Measurements from ENCODE around the gene LSM4. TPM values are rescaled to one million over a fixed set of nuclear protein-coding genes. Genes with fewer than 3 reads are reported as not detected.

The LSM4 gene
- total RNA-seq, 2 experiments from 2014 or later = 40.2 to 47.4 TPM

DNA sequence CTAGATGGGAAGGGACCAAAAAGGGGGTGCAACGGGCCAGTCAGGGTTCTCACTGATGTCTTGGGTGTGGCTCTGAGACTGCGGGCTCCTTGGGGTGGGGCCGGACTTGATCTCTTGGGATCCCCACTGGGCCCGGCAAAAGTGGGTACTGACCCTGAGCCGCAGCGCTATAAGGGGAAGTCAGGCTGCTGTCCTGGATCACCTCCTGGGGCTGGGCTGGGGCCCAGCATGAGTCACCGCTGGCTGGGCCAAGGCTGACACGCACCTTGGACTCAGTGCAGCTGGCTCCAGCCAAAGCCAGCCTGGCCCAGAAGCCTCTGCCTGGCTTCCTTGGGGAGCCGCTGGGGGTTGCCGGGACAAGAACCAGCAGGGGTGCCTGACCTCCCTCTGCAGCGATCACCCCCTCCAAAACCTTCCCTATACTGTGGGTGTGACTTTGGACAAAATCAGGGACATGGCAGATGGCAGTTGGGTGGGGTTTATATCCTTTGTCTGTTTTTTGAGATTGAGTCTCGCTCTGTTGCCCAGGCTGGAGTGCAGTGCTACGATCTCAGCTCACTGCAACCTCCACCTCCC, 48.0 kb downstream of the LSM4 start:
- Histone ChIP-seq H3K4me3 (ENCODE audit: low read length) (no peak overlapping the region), H3K9me3 (ENCODE audit: control insufficient read depth in 1 of 2, insufficient read depth in 1 of 2, low read length in 2 of 2) (peaks cover 0 to 4% of the 10 kb centered on the region in 2 experiments), H3K4me1 (ENCODE audit: insufficient read depth, low read length) (peaks cover 66% of the 10 kb centered on the region), H3K27me3 (ENCODE audit: control insufficient read depth in 1 of 2, insufficient read depth in 2 of 2, low read length in 2 of 2) (no peaks in the 10 kb centered on the region), H3K27ac (ENCODE audit: low read depth in 1 of 2, low read length in 2 of 2) (no peak overlapping the region), H3K36me3 (ENCODE audit: insufficient read depth, low read length) (peaks cover 40% of the 10 kb centered on the region)
- DNase-seq (peak in 4 of 14 experiments; percentile 24 to 79 (median 56)), ATAC-seq (ENCODE audit: poor library complexity) (no peak)
- peaks cover 8% of the 10 kb centered on the region for H3K27me3 Mint-ChIP-seq
- H3K9me3 Mint-ChIP-seq = peaks cover 2% of the 10 kb centered on the region
- ChIA-PET CTCF (no interaction called here), POLR2A (interaction anchor here (0.5 to 2.0 kb wide), 7 partner anchors 18 to 144 kb away, joined by 3 to 6 read pairs (median 4); partner anchors contain the start of genes LSM4 and SSBP4)
- peak overlapping the region; percentile 73 for H3K4me3 Mint-ChIP-seq
- peaks cover 53% of the 10 kb centered on the region for H3K4me1 Mint-ChIP-seq (ENCODE audit: low read depth)
- intact Hi-C loops (cut with DNase I, micrococcal nuclease) = no loop called here
- TF ChIP-seq, protein P1, sequence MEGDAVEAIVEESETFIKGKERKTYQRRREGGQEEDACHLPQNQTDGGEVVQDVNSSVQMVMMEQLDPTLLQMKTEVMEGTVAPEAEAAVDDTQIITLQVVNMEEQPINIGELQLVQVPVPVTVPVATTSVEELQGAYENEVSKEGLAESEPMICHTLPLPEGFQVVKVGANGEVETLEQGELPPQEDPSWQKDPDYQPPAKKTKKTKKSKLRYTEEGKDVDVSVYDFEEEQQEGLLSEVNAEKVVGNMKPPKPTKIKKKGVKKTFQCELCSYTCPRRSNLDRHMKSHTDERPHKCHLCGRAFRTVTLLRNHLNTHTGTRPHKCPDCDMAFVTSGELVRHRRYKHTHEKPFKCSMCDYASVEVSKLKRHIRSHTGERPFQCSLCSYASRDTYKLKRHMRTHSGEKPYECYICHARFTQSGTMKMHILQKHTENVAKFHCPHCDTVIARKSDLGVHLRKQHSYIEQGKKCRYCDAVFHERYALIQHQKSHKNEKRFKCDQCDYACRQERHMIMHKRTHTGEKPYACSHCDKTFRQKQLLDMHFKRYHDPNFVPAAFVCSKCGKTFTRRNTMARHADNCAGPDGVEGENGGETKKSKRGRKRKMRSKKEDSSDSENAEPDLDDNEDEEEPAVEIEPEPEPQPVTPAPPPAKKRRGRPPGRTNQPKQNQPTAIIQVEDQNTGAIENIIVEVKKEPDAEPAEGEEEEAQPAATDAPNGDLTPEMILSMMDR (IDR thresholded peaks at IDR 0.05) = no peak
- H3K36me3 Mint-ChIP-seq (ENCODE audit: low read depth) = peaks cover 54% of the 10 kb centered on the region
- peak overlapping the region; percentile 77 for H3K27ac Mint-ChIP-seq

DNA sequence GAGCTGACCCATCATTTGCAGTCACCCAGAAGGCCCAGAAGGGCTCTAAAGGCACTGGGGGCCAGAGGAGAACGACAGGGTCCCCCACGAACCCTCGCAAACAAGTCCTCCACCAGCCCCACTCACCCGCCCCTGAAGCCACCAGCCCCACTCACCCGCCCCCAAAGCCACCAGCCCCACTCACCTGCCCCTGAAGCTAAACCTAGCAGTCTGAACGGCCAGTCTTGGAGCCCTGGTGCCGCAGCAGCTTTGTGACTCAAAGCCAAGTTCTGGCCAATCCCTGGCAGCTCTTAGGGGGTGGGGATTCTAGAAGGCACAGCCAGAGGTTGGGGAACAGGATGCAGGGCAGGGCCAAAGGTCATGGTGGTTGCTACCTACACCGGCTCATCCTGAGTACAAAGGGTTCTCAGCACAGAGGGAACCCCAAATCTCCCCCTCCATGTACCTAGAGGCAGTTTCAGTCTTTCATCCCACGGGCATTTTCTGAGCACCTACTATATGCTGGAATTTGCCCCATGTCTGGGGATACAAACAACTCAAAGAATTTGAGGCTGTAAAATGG, 48.6 kb downstream of the LSM4 start, which contains the start of gene IQCN:
Gene IQCN (minus strand): TSS at position 234 of the 562 bp plus-strand sequence. CDS start 4,974 bp downstream, outside the sequence.
- Mint-ChIP-seq H3K36me3 (ENCODE audit: low read depth) (peaks cover 49% of the 10 kb centered on the region), H3K27me3 (peaks cover 3% of the 10 kb centered on the region), H3K4me1 (ENCODE audit: low read depth) (peaks cover 47% of the 10 kb centered on the region), H3K4me3 (peak within 1 kb of the TSS; percentile 73), H3K9me3 (no peaks in the 10 kb centered on the region), H3K27ac (peak within 1 kb of the TSS; percentile 77)
- H3K27me3 ChIP-seq (ENCODE audit: control insufficient read depth in 1 of 2, insufficient read depth in 2 of 2, low read length in 2 of 2) = no peaks in the 10 kb centered on the region
- TF ChIP-seq, protein P1 (IDR thresholded peaks at IDR 0.05) = no peak
- H3K9me3 ChIP-seq (ENCODE audit: control insufficient read depth in 1 of 2, insufficient read depth in 1 of 2, low read length in 2 of 2) = peaks cover 0 to 4% of the 10 kb centered on the region in 2 experiments
- H3K4me3 ChIP-seq (ENCODE audit: low read length) = no peak within 1 kb of the TSS
- peak; percentile 36 for ATAC-seq (ENCODE audit: poor library complexity)
- no peak within 1 kb of the TSS for H3K27ac ChIP-seq (ENCODE audit: low read depth in 1 of 2, low read length in 2 of 2)
- CTCF ChIA-PET = no interaction called here
- peaks cover 40% of the 10 kb centered on the region for H3K36me3 ChIP-seq (ENCODE audit: insufficient read depth, low read length)
- DNase-seq = peak in 8 of 14 experiments; percentile 15 to 82 (median 48)
- intact Hi-C loops (cut with DNase I, micrococcal nuclease) = no loop called here
- peaks cover 61% of the 10 kb centered on the region for H3K4me1 ChIP-seq (ENCODE audit: insufficient read depth, low read length)
- POLR2A ChIA-PET = interaction anchor here (0.7 to 1.9 kb wide), 4 partner anchors 48 to 114 kb away, joined by 3 to 7 read pairs (median 4); partner anchors contain the start of genes LSM4 and MPV17L2

DNA sequence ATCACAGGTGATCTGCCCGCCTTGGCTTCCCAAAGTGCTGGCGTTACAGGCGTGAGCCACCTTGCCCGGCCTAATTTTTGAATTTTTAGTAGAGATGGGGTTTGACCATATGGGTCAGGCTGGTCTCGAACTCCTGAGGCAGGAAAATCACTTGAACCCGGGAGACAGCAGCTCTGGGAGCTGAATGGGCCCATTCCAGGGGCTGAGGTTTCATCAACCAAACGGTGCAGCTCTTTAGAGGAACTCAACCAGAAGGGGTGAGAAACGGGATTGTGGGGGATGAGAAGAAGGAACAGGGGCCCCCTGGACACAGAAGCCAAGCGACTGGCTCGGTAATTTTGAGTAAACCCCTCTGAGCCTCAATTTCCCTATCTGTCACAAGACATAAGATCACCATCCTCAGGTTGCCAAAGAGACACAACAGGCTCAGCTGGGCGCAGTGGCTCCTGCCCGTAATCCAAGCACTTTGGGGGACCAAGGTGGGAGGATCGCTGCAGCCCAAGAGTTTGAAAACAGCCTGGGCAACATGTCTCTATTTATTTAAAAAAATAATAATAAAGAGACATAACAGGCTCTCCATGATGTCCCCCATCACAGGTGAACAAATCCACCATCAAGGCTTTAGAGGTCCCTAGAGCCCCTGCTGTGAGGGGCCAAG, 49.2 kb downstream of the LSM4 start:
- Mint-ChIP-seq H3K4me1 (ENCODE audit: low read depth) (peaks cover 41% of the 10 kb centered on the region), H3K27me3 (no peaks in the 10 kb centered on the region), H3K9me3 (no peaks in the 10 kb centered on the region), H3K27ac (peak overlapping the region; percentile 77), H3K4me3 (no peak overlapping the region), H3K36me3 (ENCODE audit: low read depth) (peaks cover 47% of the 10 kb centered on the region)
- TF ChIP-seq, protein P1 (IDR thresholded peaks at IDR 0.05) = no peak
- H3K9me3 ChIP-seq (ENCODE audit: control insufficient read depth in 1 of 2, insufficient read depth in 1 of 2, low read length in 2 of 2) = peaks cover 0 to 4% of the 10 kb centered on the region in 2 experiments
- peaks cover 55% of the 10 kb centered on the region for H3K4me1 ChIP-seq (ENCODE audit: insufficient read depth, low read length)
- H3K27me3 ChIP-seq (ENCODE audit: control insufficient read depth in 1 of 2, insufficient read depth in 2 of 2, low read length in 2 of 2) = no peaks in the 10 kb centered on the region
- DNase-seq (peak in 1 of 14 experiments; percentile 57), ATAC-seq (ENCODE audit: poor library complexity) (no peak)
- no peak overlapping the region for H3K27ac ChIP-seq (ENCODE audit: low read depth in 1 of 2, low read length in 2 of 2)
- H3K4me3 ChIP-seq (ENCODE audit: low read length) = no peak overlapping the region
- intact Hi-C loops (cut with DNase I, micrococcal nuclease) = no loop called here
- peaks cover 40% of the 10 kb centered on the region for H3K36me3 ChIP-seq (ENCODE audit: insufficient read depth, low read length)
- CTCF ChIA-PET = interaction anchor here (1.2 kb wide), 1 partner anchor 49 kb away, joined by 4 read pairs; the partner anchor contains the start of gene LSM4
- POLR2A ChIA-PET = interaction anchor here (0.7 to 1.9 kb wide), 3 partner anchors 48 to 81 kb away, joined by 3 to 7 read pairs (median 4); partner anchors contain the start of genes LSM4 and MPV17L2

All from CD4-positive, alpha-beta T cell (primary cell).